Loucy (cell line): ENCODE results near the gene ZNF48.

ENCODE experiments used
- H2AFZ ChIP-seq: fragments of 200-600 bp; sonication (generic); 2 replicates; pipeline ENCODE4 v1.6.0; 2016; ENCODE audit warnings: antibody characterized with exemption, mild to moderate bottlenecking, low read length, moderate library complexity
- H3F3A ChIP-seq: fragments of 200-600 bp; 2 replicates; pipeline ENCODE4 v1.6.0; 2016; ENCODE audit warnings: antibody characterized with exemption, low read depth, mild to moderate bottlenecking
- H3K27me3 ChIP-seq: fragments of 200-600 bp; sonication (generic); 2 replicates; pipeline ENCODE4 v1.6.1; 2014; ENCODE audit warnings: low read length, mild to moderate bottlenecking; ENCODE audit not compliant: insufficient read depth, poor library complexity, severe bottlenecking
- H3K36me3 ChIP-seq: fragments of 200-600 bp; sonication (generic); 2 replicates; pipeline ENCODE4 v1.6.1; 2016; ENCODE audit warnings: low read length; ENCODE audit not compliant: insufficient read depth
- H3K4me1 ChIP-seq: fragments of 200-600 bp; sonication (generic); 2 replicates; pipeline ENCODE4 v1.5.1; 2014; ENCODE audit warnings: low read length, mild to moderate bottlenecking; ENCODE audit not compliant: insufficient read depth, poor library complexity, severe bottlenecking
- H3K4me2 ChIP-seq: fragments of 200-600 bp; sonication (generic); 2 replicates; pipeline ENCODE4 v1.6.0; 2014; ENCODE audit warnings: antibody characterized with exemption, low read length, low read depth, mild to moderate bottlenecking; ENCODE audit not compliant: poor library complexity, severe bottlenecking
- H3K4me3 ChIP-seq: fragments of 200-600 bp; sonication (generic); 2 replicates; pipeline ENCODE4 v1.5.1; 2014; ENCODE audit warnings: low read length, mild to moderate bottlenecking, mixed read lengths; ENCODE audit not compliant: poor library complexity, severe bottlenecking
- H3K79me2 ChIP-seq: fragments of 200-600 bp; sonication (generic); 2 replicates; pipeline ENCODE4 v1.6.1; 2014; ENCODE audit warnings: low read length; ENCODE audit not compliant: insufficient read depth
- H3K9ac ChIP-seq: fragments of 200-600 bp; sonication (generic); 2 replicates; pipeline ENCODE4 v1.6.0; 2014; ENCODE audit warnings: mild to moderate bottlenecking, low read depth, low read length, moderate library complexity; ENCODE audit not compliant: poor library complexity, severe bottlenecking
- H3K9me2 ChIP-seq: fragments of 200-600 bp; sonication (generic); replicated peaks from 2 replicates; pipeline ENCODE4 v1.6.1; 2016; ENCODE audit warnings: low read depth, low read length, mixed read lengths
- H3K9me3 ChIP-seq: fragments of 200-600 bp; sonication (generic); 2 replicates; pipeline ENCODE4 v1.6.1; 2014; ENCODE audit warnings: mild to moderate bottlenecking, antibody characterized with exemption, low read length, low read depth; ENCODE audit not compliant: insufficient read depth
- H4K20me1 ChIP-seq: fragments of 200-600 bp; sonication (generic); 2 replicates; pipeline ENCODE4 v1.6.0; 2014; ENCODE audit warnings: antibody characterized with exemption, low read length, mild to moderate bottlenecking; ENCODE audit not compliant: insufficient read depth, poor library complexity, severe bottlenecking
- CTCF ChIP-seq: fragments of 200-600 bp; sonication (generic); conservative IDR thresholded peaks from 2 replicates; pipeline ENCODE4 v1.5.1; 2014; ENCODE audit warnings: mild to moderate bottlenecking, antibody characterized with exemption, low read length
- EZH2phosphoT487 ChIP-seq: fragments of 200-600 bp; IDR thresholded peaks from 2 replicates; pipeline ENCODE4 v1.6.1; 2018; ENCODE audit warnings: antibody characterized with exemption, mild to moderate bottlenecking, moderate library complexity, borderline replicate concordance

ZNF48 gene

GRCh38 chr16:30352488-30353401 lies 42.5 kb upstream of the ZNF48 start:
- TF ChIP-seq EZH2phosphoT487 (no peak), CTCF (no peak)
- H3K4me2 ChIP-seq: peak overlapping the region; percentile 83
- peaks cover 12% of the 10 kb centered on the region for H4K20me1 ChIP-seq
- peaks cover 49% of the 10 kb centered on the region for H3K79me2 ChIP-seq
- no peaks in the 10 kb centered on the region for H3K9me2 ChIP-seq
- no peak overlapping the region for H3K4me3 ChIP-seq
- no peaks in the 10 kb centered on the region for H3K9me3 ChIP-seq
- no peak overlapping the region for H3K9ac ChIP-seq
- no peak overlapping the region for H2AFZ ChIP-seq
- no peaks in the 10 kb centered on the region for H3K27me3 ChIP-seq
- peaks cover 35% of the 10 kb centered on the region for H3K4me1 ChIP-seq
- peaks cover 5% of the 10 kb centered on the region; the same call in 1 of the 2 replicates for H3F3A ChIP-seq
- H3K36me3 ChIP-seq: peaks cover 30% of the 10 kb centered on the region; the same call in 1 of the 2 replicates

- peaks cover 38% of the 10 kb centered on the region; the same call in 1 of the 2 replicates for H3K36me3 ChIP-seq
- H3K4me1 ChIP-seq: peaks cover 35% of the 10 kb centered on the region
- peak overlapping the region; percentile 90 for H3K4me3 ChIP-seq
- no peaks in the 10 kb centered on the region for H3K9me2 ChIP-seq
- peak overlapping the region; percentile 83 for H3K4me2 ChIP-seq
- peaks cover 12% of the 10 kb centered on the region for H4K20me1 ChIP-seq
- H3K79me2 ChIP-seq: peaks cover 56% of the 10 kb centered on the region
- peak overlapping the region; percentile 88 for H3K9ac ChIP-seq
- TF ChIP-seq CTCF (no peak), EZH2phosphoT487 (no peak)
- H3F3A ChIP-seq: peaks cover 5% of the 10 kb centered on the region; the same call in 1 of the 2 replicates
- no peaks in the 10 kb centered on the region for H3K27me3 ChIP-seq
- H2AFZ ChIP-seq: no peak overlapping the region
- no peaks in the 10 kb centered on the region for H3K9me3 ChIP-seq
These were observed 41.6 kb upstream of the ZNF48 start for GRCh38 chr16:30353438-30354129.

GRCh38 chr16:30354423-30355143 lies 40.6 kb upstream of the ZNF48 start:
- Histone ChIP-seq H3K4me3 (peak overlapping the region; percentile 90), H3F3A (peaks cover 5% of the 10 kb centered on the region; the same call in 1 of the 2 replicates), H3K4me1 (peaks cover 28% of the 10 kb centered on the region), H3K27me3 (no peaks in the 10 kb centered on the region), H4K20me1 (peaks cover 12% of the 10 kb centered on the region), H3K36me3 (peaks cover 44% of the 10 kb centered on the region; the same call in 1 of the 2 replicates), H2AFZ (peak overlapping the region; percentile 80), H3K79me2 (peaks cover 66% of the 10 kb centered on the region), H3K9me2 (no peaks in the 10 kb centered on the region), H3K9ac (peak overlapping the region; percentile 88), H3K4me2 (peak overlapping the region; percentile 83), H3K9me3 (no peaks in the 10 kb centered on the region)
- TF ChIP-seq EZH2phosphoT487: no peak
- no peak for TF ChIP-seq CTCF
